Breast epithelium (tissue), 3 donors: ENCODE measurements around the gene MME.

ENCODE experiments used
- CTCF ChIP-seq, 3 donors: fragments of 450-650 bp; IDR thresholded peaks; one replicate each; pipeline ENCODE4 v1.5.1; 2016 to 2017; ENCODE audit warnings: antibody characterized with exemption in 3 of 3, mild to moderate bottlenecking in 3 of 3, moderate library complexity in 3 of 3
- POLR2A ChIP-seq: fragments of 450-650 bp; IDR thresholded peaks from one replicate; pipeline ENCODE4 v1.6.1; 2016; ENCODE audit warnings: antibody characterized with exemption, mild to moderate bottlenecking, moderate library complexity

DNA sequence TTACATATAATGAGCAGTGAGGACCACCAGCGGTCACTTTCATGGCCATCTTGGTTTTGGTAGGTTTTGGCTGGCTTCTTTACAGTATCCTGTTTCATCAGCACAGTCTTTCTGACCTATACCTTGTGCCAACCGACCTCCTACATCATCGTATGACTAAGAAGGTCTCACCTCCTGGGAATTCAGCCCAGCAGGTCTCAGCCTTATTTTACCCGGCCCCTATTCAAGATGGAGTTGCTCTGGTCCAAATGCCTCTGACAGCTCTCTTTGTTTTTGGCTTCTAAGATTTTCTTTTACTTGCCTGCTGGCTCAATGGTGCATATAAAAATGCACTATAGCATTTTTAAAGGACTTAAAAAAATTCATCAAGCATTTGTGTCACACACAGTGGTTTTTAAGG, 3.2 kb upstream of the MME start:
- no peak for TF ChIP-seq CTCF (IDR thresholded peaks at IDR 0.05)
- no peak for TF ChIP-seq POLR2A
